Sciatic nerve (tissue), 2 donors: ENCODE results near the gene COL7A1. TPM values are rescaled to one million over a fixed set of nuclear protein-coding genes. Genes with fewer than 3 reads are reported as not detected.

ENCODE experiments used
- ATAC-seq: fragments of 200-7000 bp; cut with Tn5 transposase; one replicate; pipeline ENCODE4 v1.9.1; 2020; ENCODE audit warnings: mild to moderate bottlenecking, moderate library complexity
- DNase-seq: peaks from one replicate; pipeline ENCODE4 v3.0.0-alpha.2; 2020; ENCODE audit warnings: low spot score
- intact Hi-C: fragments of 100-400 bp; cut with DNase I; formaldehyde crosslinking; loops from one replicate; pipeline ENCODE4 v1.14.2; 2022
- total RNA-seq: library from RNA; stranded (reverse); fragmentation: NEBNext Ultra II Directional; extraction: Animal tissue kit (Norgen Biotek cat#: 25700); gene quantifications from one replicate; pipeline ENCODE4 v1.2.1, GENCODE V29; 2021
- donor health status: DM: no; HTN: no; CAD: no.
- donor health status: DM: no; HTN: no; CAD: no.

COL7A1 gene
- total RNA-seq, 1 donor from 2014 or later, result 8.7 TPM

DNA sequence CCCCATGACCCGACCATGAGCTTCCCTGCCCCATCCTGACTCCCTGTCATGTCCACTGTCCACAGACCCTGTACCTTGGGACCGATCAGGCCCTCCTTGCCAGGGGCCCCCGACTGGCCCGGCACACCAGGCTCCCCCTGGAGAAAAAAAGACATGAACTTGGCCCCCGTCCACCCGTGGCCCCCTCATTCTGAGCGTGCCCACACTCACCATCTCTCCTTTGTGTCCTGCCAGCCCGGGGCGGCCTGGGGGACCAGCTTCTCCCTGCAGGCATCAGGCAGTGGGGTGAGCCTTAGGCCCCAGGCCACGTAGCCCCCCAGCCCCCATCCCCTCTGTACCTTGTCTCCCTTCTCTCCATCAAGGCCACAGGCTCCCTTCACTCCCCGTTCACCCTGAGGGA lies 27.6 kb downstream of the COL7A1 start:
- DNase-seq (no peak), ATAC-seq (no peak)
- intact Hi-C loops, result no loop called here

DNA sequence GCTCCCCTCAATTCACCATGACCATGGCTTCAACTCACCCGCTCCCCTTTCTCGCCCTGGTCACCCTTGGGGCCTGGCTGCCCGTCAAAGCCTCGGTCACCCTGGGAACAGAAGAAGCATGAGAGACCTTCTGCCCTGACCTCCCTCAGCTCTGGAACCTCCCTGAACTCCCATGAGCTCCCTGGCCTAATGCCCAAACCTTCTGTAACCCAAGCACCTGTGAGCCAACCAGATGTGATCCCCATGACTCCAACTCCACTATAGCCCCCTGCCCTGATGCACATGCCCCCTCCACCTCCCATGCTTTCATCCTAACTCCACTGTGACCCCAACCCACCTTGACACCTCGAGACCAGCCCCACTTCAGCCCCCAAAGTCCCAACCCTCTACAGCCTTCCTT lies 28.0 kb downstream of the COL7A1 start:
- DNase-seq (no peak), ATAC-seq (no peak)
- intact Hi-C loops, result no loop called here

DNA sequence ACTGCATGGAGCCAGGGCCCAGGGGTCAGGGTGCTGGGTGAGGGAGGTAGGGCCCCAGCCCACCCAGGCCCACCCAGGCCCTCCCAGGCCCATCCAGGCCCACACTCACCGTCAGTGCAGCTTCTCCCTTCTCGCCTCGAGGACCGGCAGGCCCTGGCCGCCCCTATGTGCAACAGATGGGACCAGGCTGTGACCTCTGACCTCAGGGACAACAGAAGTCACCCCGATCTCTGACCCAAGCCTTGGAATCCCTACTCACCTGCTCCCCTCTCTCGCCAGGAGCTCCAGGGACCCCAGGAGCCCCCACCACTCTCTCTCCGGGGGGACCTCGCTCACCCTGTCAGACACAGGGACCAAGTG lies 28.7 kb downstream of the COL7A1 start:
- intact Hi-C loops, result no loop called here
- no peak for ATAC-seq
- DNase-seq, result no peak

DNA sequence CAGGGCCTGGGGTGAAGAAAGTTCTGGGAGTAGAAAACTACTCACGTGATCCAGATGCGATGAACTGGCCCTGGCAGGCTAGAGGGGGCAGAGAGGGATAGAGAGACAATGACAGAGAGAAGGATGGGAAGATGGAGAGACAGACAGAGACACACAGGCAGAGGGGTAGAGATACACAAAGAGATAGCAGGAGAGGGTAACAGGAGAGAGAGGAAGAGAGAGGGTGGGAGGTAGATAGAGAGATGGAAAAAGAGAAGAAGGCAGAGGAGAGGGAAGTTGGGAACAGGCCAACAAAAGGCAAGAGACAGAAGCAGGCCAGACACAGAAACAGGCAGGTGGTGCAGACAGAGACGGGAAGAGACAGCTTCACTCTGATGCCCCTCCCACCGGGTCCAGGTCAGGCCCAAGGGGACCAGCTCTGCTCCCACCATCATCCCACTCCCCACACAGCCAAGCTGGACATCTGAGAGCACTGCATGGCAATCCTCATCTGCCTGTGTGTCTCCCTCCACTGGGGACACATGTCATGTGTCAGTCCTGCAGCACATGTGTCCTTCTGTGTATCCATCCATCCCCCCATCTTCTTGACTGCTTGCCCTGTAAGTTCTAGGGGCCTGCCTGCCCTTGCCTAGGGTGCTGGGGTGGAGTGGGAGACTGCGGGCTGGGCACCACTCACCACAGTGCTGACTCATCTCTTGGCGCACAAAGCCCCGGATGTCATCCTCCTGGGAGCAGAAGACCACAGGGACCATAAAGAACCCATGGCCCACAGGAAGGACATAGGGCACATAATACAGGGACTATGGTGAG lies 29.3 kb downstream of the COL7A1 start:
- no peak for DNase-seq
- ATAC-seq, result no peak
- intact Hi-C loops, result no loop called here

DNA sequence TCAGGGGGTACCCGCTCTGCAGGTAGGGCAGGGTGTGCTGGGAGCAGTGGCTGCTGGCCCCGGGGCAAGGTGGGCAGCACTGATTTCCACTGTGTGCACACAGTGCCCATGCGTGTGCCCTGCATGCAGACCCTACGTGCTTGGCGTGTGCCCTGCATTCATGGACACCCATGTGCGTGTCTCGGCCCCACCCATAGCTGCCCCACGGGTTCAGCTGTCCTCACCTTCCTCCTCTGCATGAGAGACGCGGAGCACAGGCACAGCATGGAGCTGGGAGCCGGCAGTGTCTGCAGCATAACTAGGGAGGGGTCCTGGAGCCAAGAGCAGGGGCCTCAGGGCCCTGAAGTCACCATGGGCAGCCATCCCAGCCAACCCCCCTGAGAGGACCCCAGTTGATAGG lies 29.9 kb downstream of the COL7A1 start:
- intact Hi-C loops, result no loop called here
- DNase-seq (no peak), ATAC-seq (no peak)

- DNase-seq, result no peak
- intact Hi-C loops, result no loop called here
- no peak for ATAC-seq
Measured at GRCh38 chr3:48564667-48565066, 30.5 kb downstream of the COL7A1 start.

DNA sequence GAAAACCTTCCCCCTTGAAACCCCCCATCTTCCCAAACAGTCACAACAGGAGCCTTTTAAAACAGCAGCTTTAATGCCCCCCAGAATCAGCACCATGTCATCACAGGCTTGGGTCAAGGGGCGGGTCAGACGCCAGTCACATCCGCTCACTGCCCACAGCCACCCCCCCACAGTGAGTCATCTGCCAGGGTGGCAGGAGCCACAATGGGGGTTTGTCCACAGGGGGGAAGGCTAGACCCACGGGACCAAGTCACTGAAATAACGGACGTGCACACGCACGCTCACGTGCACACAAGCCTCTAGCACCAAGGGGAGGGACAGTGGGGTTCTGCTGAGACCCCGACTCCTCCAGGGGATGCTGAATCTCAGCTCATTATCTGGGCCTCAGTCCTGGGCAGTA lies 31.1 kb downstream of the COL7A1 start:
- intact Hi-C loops, result no loop called here
- ATAC-seq, result no peak
- DNase-seq, result peak; percentile 79

DNA sequence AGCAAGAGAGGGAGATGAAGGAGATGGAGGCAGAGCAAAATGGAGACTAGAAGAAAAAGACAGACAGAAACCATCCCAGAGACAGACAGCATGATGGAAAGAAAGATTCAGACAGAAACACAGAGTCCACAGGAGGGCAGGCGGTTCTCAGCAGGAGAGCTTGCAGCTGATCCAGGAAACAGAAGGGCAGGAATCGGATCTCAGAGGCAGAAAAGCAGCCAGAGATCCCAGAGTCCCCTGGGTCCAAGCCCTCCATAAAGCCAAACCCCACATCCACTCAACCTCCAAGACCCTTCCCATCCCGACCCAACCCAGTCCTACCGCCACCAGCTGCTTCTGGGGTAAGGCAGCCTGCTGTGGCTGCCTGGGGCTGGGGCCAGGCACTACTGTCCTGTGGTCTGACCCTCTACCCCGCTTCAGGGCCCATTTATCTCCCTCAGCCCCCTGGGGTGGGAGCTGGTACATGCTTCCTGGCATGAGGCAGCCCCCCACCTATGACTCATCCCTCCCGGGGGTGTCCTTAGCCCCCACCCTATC lies 31.7 kb downstream of the COL7A1 start, which contains the start of gene UCN2:
UCN2 (minus strand) TSS at position 400 of the 537 bp plus-strand sequence. CDS start 657 bp downstream, outside the sequence.
- DNase-seq, result no peak
- intact Hi-C loops, result no loop called here

GRCh38 chr3:48562367-48563095 lies 32.6 kb downstream of the COL7A1 start:
- DNase-seq, result no peak
- intact Hi-C loops, result no loop called here
- ATAC-seq, result no peak

More for the DNA sequence above, 31.7 kb downstream of the COL7A1 start, which contains the start of gene UCN2:
- ATAC-seq, result no peak

DNA sequence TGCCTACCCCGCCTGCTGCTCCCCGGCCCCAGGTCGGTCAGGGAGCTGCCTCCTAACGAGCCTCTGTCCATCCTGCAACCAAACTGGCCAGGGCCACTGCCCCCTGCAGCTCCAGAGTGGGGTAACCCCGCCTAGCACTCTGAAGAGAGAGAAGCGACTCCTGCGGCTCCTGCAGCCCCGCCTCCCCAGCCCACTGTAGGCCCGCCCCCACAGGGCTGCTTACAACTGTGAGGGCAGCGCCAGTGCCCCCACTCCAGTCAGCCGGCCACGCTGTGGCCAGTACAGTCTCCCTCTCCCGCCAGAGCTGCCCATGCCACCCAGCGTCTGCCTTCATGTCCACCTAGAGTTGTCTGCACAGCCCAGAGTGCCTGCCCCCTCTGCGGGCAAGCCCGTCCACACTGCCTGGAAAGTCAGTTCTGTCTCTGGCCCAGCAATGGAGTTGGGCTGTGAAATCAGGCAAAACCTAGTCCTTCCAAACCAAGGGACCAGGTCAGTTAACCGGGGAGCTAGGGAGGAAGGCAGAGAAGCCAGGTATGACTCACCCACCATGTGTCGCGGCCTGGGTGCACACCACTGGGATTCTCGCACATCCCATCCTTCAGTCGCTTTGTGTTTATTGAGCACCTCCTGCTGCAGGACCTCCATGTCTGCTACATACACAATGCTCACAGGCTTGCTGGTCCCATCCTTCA lies 33.9 kb downstream of the COL7A1 start:
- DNase-seq (peak; percentile 78), ATAC-seq (peak; percentile 4)
- intact Hi-C loops, result no loop called here

DNA sequence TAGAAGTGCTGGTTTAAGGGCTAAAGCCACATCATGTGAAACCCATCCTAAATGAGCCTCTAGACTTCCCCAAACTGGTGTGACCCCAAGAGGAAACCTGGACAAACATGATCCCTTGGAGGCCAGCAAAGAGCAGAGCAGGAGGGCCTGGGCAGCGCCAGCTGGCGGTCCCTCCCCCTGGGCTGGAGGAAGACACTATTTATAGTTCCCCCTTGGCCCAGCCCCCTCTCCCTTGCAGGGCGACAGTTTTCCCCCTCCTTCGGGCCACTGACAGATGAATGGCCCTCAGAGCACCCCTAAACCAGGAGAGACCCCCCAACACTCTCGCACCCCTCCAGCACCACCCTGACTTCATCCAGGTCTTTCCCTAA lies 34.5 kb downstream of the COL7A1 start:
- intact Hi-C loops, result no loop called here
- DNase-seq (no peak), ATAC-seq (no peak)

DNA sequence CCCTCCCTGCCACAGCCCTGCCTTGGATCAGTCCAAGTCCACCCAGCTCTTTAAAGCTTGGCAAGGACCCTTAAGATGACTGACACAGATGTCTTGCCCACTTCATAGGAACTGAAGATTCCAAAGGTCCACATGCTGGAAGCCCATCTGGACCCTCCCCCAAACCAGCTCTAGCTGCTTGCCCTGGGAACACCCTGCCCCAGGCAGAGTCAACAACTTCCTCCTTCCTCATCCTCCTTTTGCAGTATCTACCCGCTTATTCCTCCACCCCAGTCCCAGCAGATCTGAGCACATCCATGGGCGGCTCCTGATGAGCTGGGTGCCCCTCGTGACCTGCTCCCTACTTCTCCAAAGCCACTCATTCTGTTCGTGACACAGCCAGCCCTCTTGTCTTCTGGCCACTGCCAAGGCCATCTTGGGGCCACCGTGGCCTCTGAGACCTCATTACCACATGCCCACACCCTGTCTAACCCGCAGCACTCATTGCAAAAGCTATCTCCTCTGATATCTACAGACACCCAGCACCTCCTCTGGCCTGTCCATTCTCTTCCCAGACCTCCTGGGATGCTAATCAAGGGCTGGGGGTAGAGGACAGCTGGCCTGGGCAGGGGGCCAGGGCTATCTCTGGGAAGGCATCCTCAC lies 36.5 kb downstream of the COL7A1 start:
- ATAC-seq (no peak), DNase-seq (no peak)
- intact Hi-C loops, result loop anchor here (10.0 kb wide), 1 partner anchor 164 kb away; no protein-coding TSS in a partner anchor

DNA sequence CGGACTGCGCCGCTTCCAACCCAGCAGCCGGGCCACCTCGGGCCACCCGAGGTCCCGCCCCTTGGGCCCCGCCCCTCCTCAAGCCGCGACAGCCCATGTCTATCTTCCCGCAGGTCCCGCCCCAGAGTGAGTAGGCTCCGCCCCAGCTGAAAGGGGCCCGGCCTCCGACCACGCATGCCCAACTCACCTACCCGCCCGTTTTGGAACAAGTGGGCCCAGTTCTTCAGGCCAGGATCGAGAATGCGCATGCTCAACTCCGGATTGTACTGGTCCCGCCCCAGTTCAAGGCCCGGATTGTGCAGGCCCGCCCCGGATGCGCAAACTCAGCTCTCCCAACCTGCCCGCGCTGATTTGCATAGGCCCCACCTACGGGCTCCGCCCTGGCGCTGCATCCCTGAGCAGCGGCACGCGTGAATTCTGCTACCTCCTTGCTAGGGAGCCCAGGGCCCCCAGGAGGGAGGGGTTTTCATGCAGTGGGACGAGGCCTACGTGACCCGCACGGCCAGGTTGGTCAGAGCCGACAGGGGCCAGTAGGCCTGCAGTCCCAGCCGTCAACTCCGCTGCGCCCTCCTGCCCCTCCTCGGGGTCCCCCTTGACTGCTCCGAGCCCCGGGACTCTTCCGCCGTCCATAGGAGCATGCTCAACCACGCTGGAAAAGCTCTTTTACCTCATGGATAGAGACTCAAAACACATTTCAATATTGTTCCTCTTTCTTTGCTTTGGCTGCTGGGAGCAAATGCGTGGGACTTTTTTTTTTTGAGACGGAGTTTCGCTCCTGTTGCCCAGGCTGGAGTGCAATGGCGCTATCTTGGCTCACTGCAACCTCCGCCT lies 38.1 kb downstream of the COL7A1 start, which contains the start of gene PFKFB4:
PFKFB4 (minus strand) TSS at position 8 of the 831 bp plus-strand sequence. CDS start 26 bp downstream, outside the sequence.
- DNase-seq (peak; percentile 99), ATAC-seq (peak; percentile 95)
- intact Hi-C loops, result loop anchor here (10.0 kb wide), 1 partner anchor 162 kb away; no protein-coding TSS in a partner anchor

GRCh38 chr3:48555949-48556795 lies 39.0 kb downstream of the COL7A1 start:
- DNase-seq, result no peak
- intact Hi-C loops, result loop anchor here (10.0 kb wide), 1 partner anchor 161 kb away; no protein-coding TSS in a partner anchor
- no peak for ATAC-seq

- intact Hi-C loops, result loop anchor here (10.0 kb wide), 1 partner anchor 161 kb away; no protein-coding TSS in a partner anchor
- DNase-seq, result no peak
- ATAC-seq, result no peak
Measured at GRCh38 chr3:48555231-48555948, 39.7 kb downstream of the COL7A1 start.
